Measurements from ENCODE around the gene SEMG2. TPM values are rescaled to one million over a fixed set of nuclear protein-coding genes. Genes with fewer than 3 reads are reported as not detected.

SEMG2 gene
- total RNA-seq, 1 donor from 2014 or later: not detected

GRCh38 chr20:45218124-45218523 is 3.0 kb upstream of the SEMG2 start:
- Histone ChIP-seq H3K36me3 (no peaks in the 10 kb centered on the region), H3K9me3 (no peaks in the 10 kb centered on the region), H3K4me1 (no peaks in the 10 kb centered on the region), H3K4me3 (no peak overlapping the region), H3K27ac (no peak overlapping the region), H3K27me3 (no peaks in the 10 kb centered on the region)
- DNase-seq (ENCODE audit: low spot score in 2 of 2): no peak
- intact Hi-C loops (cut with DNase I): no loop called here
- no peak for TF ChIP-seq CTCF (IDR thresholded peaks at IDR 0.05)

GRCh38 chr20:45218636-45219035 is 2.5 kb upstream of the SEMG2 start:
- no peaks in the 10 kb centered on the region for H3K36me3 ChIP-seq
- no peak for TF ChIP-seq CTCF (IDR thresholded peaks at IDR 0.05)
- H3K27me3 ChIP-seq: no peaks in the 10 kb centered on the region
- intact Hi-C loops (cut with DNase I): no loop called here
- DNase-seq (ENCODE audit: low spot score in 2 of 2): no peak
- no peak overlapping the region for H3K4me3 ChIP-seq
- H3K4me1 ChIP-seq: no peaks in the 10 kb centered on the region
- H3K9me3 ChIP-seq: no peaks in the 10 kb centered on the region
- H3K27ac ChIP-seq: no peak overlapping the region

GRCh38 chr20:45223136-45223535 is 2.0 kb downstream of the SEMG2 start:
- no peak overlapping the region for H3K4me3 ChIP-seq
- H3K27me3 ChIP-seq: no peaks in the 10 kb centered on the region
- no peak overlapping the region for H3K27ac ChIP-seq
- H3K4me1 ChIP-seq: no peaks in the 10 kb centered on the region
- intact Hi-C loops (cut with DNase I): no loop called here
- no peak for DNase-seq (ENCODE audit: low spot score in 2 of 2)
- TF ChIP-seq CTCF (IDR thresholded peaks at IDR 0.05): no peak
- H3K9me3 ChIP-seq: no peaks in the 10 kb centered on the region
- H3K36me3 ChIP-seq: no peaks in the 10 kb centered on the region

- intact Hi-C loops (cut with DNase I): no loop called here
- no peak overlapping the region for H3K4me3 ChIP-seq
- no peak overlapping the region for H3K27ac ChIP-seq
- H3K9me3 ChIP-seq: no peaks in the 10 kb centered on the region
- H3K4me1 ChIP-seq: no peaks in the 10 kb centered on the region
- no peaks in the 10 kb centered on the region for H3K36me3 ChIP-seq
- no peak for TF ChIP-seq CTCF (IDR thresholded peaks at IDR 0.05)
- H3K27me3 ChIP-seq: no peaks in the 10 kb centered on the region
- no peak for DNase-seq (ENCODE audit: low spot score in 2 of 2)
Observed at GRCh38 chr20:45226287-45226686, 5.1 kb downstream of the SEMG2 start.

- intact Hi-C loops (cut with DNase I): no loop called here
- DNase-seq (ENCODE audit: low spot score in 2 of 2): no peak
Observed at GRCh38 chr20:45229264-45230056, 8.3 kb downstream of the SEMG2 start.

More at GRCh38 chr20:45229264-45230056, 8.3 kb downstream of the SEMG2 start:
- no peak for TF ChIP-seq CTCF (IDR thresholded peaks at IDR 0.05)
- H3K4me3 ChIP-seq: no peak overlapping the region
- H3K27me3 ChIP-seq: no peaks in the 10 kb centered on the region
- no peaks in the 10 kb centered on the region for H3K36me3 ChIP-seq
- no peaks in the 10 kb centered on the region for H3K9me3 ChIP-seq
- H3K27ac ChIP-seq: no peak overlapping the region
- no peaks in the 10 kb centered on the region for H3K4me1 ChIP-seq
